Neutrophil (primary cell): ENCODE results near the gene SLC25A45.

Experiments used
- H3K27ac ChIP-seq: fragments of 200-600 bp; sonication (generic); 2 replicates; pipeline ENCODE4 v1.5.1; 2016; ENCODE audit warnings: mild to moderate bottlenecking, moderate library complexity
- H3K27me3 ChIP-seq: fragments of 200-600 bp; sonication (generic); 2 replicates; pipeline ENCODE4 v1.6.0; 2016; ENCODE audit warnings: mild to moderate bottlenecking
- H3K36me3 ChIP-seq: fragments of 200-600 bp; sonication (generic); 2 replicates; pipeline ENCODE4 v1.5.1; 2017
- H3K4me1 ChIP-seq, 2 experiments: fragments of 200-600 bp in 1 of 2; sonication (generic) in 1 of 2; 1 replicate in 1 of 2; 2 replicates in 1 of 2; pipeline versions ENCODE4 v1.5.1 to v1.6.1; 2013 to 2016; ENCODE audit warnings: low read depth in 1 of 2, low read length in 1 of 2, mild to moderate bottlenecking in 1 of 2, moderate library complexity in 1 of 2; ENCODE audit not compliant: control insufficient read depth in 1 of 2, insufficient read depth in 1 of 2
- H3K4me3 ChIP-seq, 2 experiments: fragments of 200-600 bp in 1 of 2; sonication (generic) in 1 of 2; 1 replicate in 1 of 2; 2 replicates in 1 of 2; pipeline ENCODE4 v1.5.1; 2013 to 2016; ENCODE audit warnings: low read depth in 1 of 2, low read length in 1 of 2, mild to moderate bottlenecking in 1 of 2, moderate library complexity in 1 of 2
- H3K9me3 ChIP-seq: fragments of 200-600 bp; sonication (generic); 2 replicates; pipeline ENCODE4 v1.5.1; 2016
- CTCF ChIP-seq: fragments of 200-600 bp; sonication (generic); IDR thresholded peaks from 2 replicates; pipeline ENCODE4 v1.5.1; 2016; ENCODE audit warnings: antibody characterized with exemption

SLC25A45 gene

GRCh38 chr11:65422633-65423515 lies 40.4 kb upstream of the SLC25A45 start, which contains the start of gene NEAT1:
NEAT1 (plus strand) TSS chr11:65422798.
- Histone ChIP-seq H3K9me3 (no peaks in the 10 kb centered on the region), H3K4me3 (peak within 1 kb of the TSS; percentile 93 to 95), H3K27me3 (no peaks in the 10 kb centered on the region), H3K36me3 (peaks cover 27% of the 10 kb centered on the region), H3K4me1 (peaks cover 31 to 61% of the 10 kb centered on the region in 2 experiments), H3K27ac (peak within 1 kb of the TSS; percentile 97)
- no peak for TF ChIP-seq CTCF

GRCh38 chr11:65421794-65422632 lies 39.6 kb upstream of the SLC25A45 start:
- H3K4me3 ChIP-seq: peak overlapping the region; percentile 93 to 95
- H3K27me3 ChIP-seq: no peaks in the 10 kb centered on the region
- H3K36me3 ChIP-seq: peaks cover 19% of the 10 kb centered on the region
- H3K27ac ChIP-seq: peak overlapping the region; percentile 97
- TF ChIP-seq CTCF: peak; percentile 33
- peaks cover 31 to 61% of the 10 kb centered on the region in 2 experiments for H3K4me1 ChIP-seq
- no peaks in the 10 kb centered on the region for H3K9me3 ChIP-seq

GRCh38 chr11:65420979-65421793 lies 38.7 kb upstream of the SLC25A45 start:
- H3K4me1 ChIP-seq: peaks cover 32 to 61% of the 10 kb centered on the region in 2 experiments

GRCh38 chr11:65420506-65420905 lies 38.1 kb upstream of the SLC25A45 start:
- H3K27ac ChIP-seq: peak overlapping the region; percentile 97
- H3K4me3 ChIP-seq: peak overlapping the region; percentile 93 to 95
- H3K9me3 ChIP-seq: no peaks in the 10 kb centered on the region
- TF ChIP-seq CTCF: no peak
- H3K27me3 ChIP-seq: no peaks in the 10 kb centered on the region
- peaks cover 38 to 66% of the 10 kb centered on the region in 2 experiments for H3K4me1 ChIP-seq
- H3K36me3 ChIP-seq: peaks cover 11% of the 10 kb centered on the region

More at GRCh38 chr11:65420979-65421793, 38.7 kb upstream of the SLC25A45 start:
- H3K36me3 ChIP-seq: peaks cover 11% of the 10 kb centered on the region
- H3K27me3 ChIP-seq: no peaks in the 10 kb centered on the region
- TF ChIP-seq CTCF: peak; percentile 55
- H3K27ac ChIP-seq: peak overlapping the region; percentile 97
- peak overlapping the region; percentile 93 to 95 for H3K4me3 ChIP-seq
- no peaks in the 10 kb centered on the region for H3K9me3 ChIP-seq
